BE2C (cell line): ENCODE measurements around the gene NFATC2.

Source experiments
- DNase-seq: peaks from one replicate; pipeline ENCODE4 v3.0.0-alpha.2; 2020
- H3K27me3 ChIP-seq: fragments of 250-450 bp; sonication (Bioruptor Pico); 2 replicates; pipeline ENCODE4 v1.5.1; 2020; ENCODE audit warnings: mild to moderate bottlenecking
- H3K36me3 ChIP-seq: fragments of 250-450 bp; sonication (Bioruptor Pico); 2 replicates; pipeline ENCODE4 v1.5.1; 2020; ENCODE audit warnings: mild to moderate bottlenecking
- H3K4me1 ChIP-seq: fragments of 250-450 bp; sonication (Bioruptor Pico); 2 replicates; pipeline ENCODE4 v1.5.1; 2020
- H3K4me3 ChIP-seq: 2 replicates; pipeline ENCODE4 v1.5.1; 2011; ENCODE audit warnings: low read depth, low read length
- H3K9me3 ChIP-seq: fragments of 250-450 bp; sonication (Bioruptor Pico); 2 replicates; pipeline ENCODE4 v1.5.1; 2020
- CTCF ChIP-seq: IDR thresholded peaks from 2 replicates; pipeline ENCODE4 v1.5.1; 2012; ENCODE audit warnings: mild to moderate bottlenecking, low read depth, low read length

NFATC2 gene

GRCh38 chr20:51560550-51561307 lies 18.2 kb upstream of the NFATC2 start:
- Histone ChIP-seq H3K36me3 (no peaks in the 10 kb centered on the region), H3K4me1 (no peaks in the 10 kb centered on the region), H3K9me3 (no peaks in the 10 kb centered on the region), H3K4me3 (no peak overlapping the region), H3K27me3 (peaks cover 55% of the 10 kb centered on the region)
- TF ChIP-seq CTCF, result no peak
- DNase-seq, result no peak

GRCh38 chr20:51560042-51560441 lies 17.5 kb upstream of the NFATC2 start:
- Histone ChIP-seq H3K4me3 (no peak overlapping the region), H3K4me1 (no peaks in the 10 kb centered on the region), H3K9me3 (no peaks in the 10 kb centered on the region), H3K27me3 (peaks cover 55% of the 10 kb centered on the region), H3K36me3 (no peaks in the 10 kb centered on the region)
- no peak for DNase-seq
- TF ChIP-seq CTCF, result no peak

- Histone ChIP-seq H3K4me3 (no peak overlapping the region), H3K9me3 (no peaks in the 10 kb centered on the region), H3K27me3 (peaks cover 11% of the 10 kb centered on the region), H3K36me3 (no peaks in the 10 kb centered on the region), H3K4me1 (no peaks in the 10 kb centered on the region)
- no peak for TF ChIP-seq CTCF
- no peak for DNase-seq
These were observed 12.1 kb upstream of the NFATC2 start for GRCh38 chr20:51554538-51555165.

GRCh38 chr20:51553897-51554486 lies 11.5 kb upstream of the NFATC2 start:
- no peak for TF ChIP-seq CTCF
- Histone ChIP-seq H3K4me3 (no peak overlapping the region), H3K36me3 (no peaks in the 10 kb centered on the region), H3K4me1 (no peaks in the 10 kb centered on the region), H3K9me3 (no peaks in the 10 kb centered on the region), H3K27me3 (peaks cover 4% of the 10 kb centered on the region)
- no peak for DNase-seq

- Histone ChIP-seq H3K27me3 (peaks cover 21% of the 10 kb centered on the region), H3K36me3 (no peaks in the 10 kb centered on the region), H3K4me1 (no peaks in the 10 kb centered on the region), H3K9me3 (no peaks in the 10 kb centered on the region), H3K4me3 (no peak overlapping the region)
- no peak for TF ChIP-seq CTCF
- DNase-seq, result no peak
These were observed 8.7 kb upstream of the NFATC2 start for GRCh38 chr20:51551186-51551585.

- Histone ChIP-seq H3K36me3 (no peaks in the 10 kb centered on the region), H3K4me3 (no peak overlapping the region), H3K27me3 (peaks cover 21% of the 10 kb centered on the region), H3K4me1 (no peaks in the 10 kb centered on the region), H3K9me3 (no peaks in the 10 kb centered on the region)
- no peak for TF ChIP-seq CTCF
- no peak for DNase-seq
These were observed 7.0 kb upstream of the NFATC2 start for GRCh38 chr20:51549474-51549873.
